ENCODE results near the gene FCF1. TPM values are rescaled to one million over a fixed set of nuclear protein-coding genes. Genes with fewer than 3 reads are reported as not detected.

Gene FCF1
- total and polyA plus RNA-seq, 4 donors = 7.6 to 41.2 (median 38.6) TPM

DNA sequence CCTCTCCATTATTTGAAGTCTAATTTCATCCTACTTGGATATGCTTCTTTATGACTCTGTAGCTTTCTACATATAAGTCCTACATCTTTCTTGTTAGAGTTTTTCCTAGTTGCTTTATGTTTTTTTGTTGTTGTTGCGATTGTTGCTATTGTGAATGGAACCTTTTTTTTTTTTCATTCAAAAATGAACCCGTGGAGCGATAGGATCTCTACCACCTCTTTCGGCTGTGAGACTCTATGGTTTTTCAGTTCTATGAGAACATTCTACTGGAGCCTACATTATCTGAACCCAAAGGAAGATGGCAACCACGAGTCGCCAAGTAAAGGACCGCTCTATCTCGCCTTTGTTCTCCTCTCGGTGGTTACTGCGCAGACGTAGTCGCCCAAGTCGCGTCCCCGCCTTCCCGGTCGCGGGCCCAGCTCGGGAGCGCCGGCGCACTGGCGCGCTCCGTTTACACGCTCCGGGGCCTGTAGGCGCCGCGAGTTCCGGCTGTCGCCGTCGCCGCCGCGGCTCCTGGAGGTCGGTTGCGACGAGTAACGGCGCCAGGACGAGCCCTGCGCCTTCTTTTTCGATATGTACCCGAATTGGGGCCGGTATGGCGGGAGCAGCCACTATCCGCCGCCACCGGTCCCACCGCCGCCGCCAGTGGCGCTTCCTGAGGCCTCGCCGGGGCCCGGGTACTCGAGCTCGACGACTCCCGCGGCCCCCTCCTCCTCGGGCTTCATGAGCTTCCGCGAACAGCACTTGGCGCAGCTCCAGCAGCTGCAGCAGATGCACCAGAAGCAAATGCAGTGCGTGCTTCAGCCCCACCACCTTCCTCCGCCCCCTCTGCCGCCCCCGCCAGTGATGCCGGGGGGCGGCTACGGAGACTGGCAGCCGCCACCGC is 50.2 kb downstream of the FCF1 start, which contains the start of gene YLPM1:
YLPM1 (plus strand) TSS at position 400 of the 886 bp plus-strand sequence; CDS start at position 574, 174 bp downstream.
- peak; percentile 60 for TF ChIP-seq CTCF (IDR thresholded peaks at IDR 0.05; ENCODE audit: control extremely low read depth, extremely low read depth)
- peak; percentile 96 to 99 (median 98) for DNase-seq
- Histone ChIP-seq H3K9me3 (ENCODE audit: control insufficient read depth in 4 of 4, insufficient read depth in 3 of 4, low read length in 3 of 4) (no peaks in the 10 kb centered on the region), H3K27ac (ENCODE audit: low read depth in 1 of 2, low read length in 1 of 2) (peak within 1 kb of the TSS; percentile 97 to 99), H3K36me3 (ENCODE audit: control insufficient read depth in 4 of 4, insufficient read depth in 4 of 4, low read length in 4 of 4) (peaks cover 0 to 4% (median 2%) of the 10 kb centered on the region in 4 donors), H3K4me1 (ENCODE audit: control insufficient read depth in 5 of 5, insufficient read depth in 5 of 5, low read length in 5 of 5) (peaks cover 0 to 26% (median 3%) of the 10 kb centered on the region in 5 donors), H3K9ac (ENCODE audit: insufficient read depth in 1 of 2, low read length in 2 of 2) (peak within 1 kb of the TSS; percentile 76 to 84), H3K27me3 (ENCODE audit: control insufficient read depth in 3 of 3, insufficient read depth in 3 of 3, low read length in 2 of 3) (no peaks in the 10 kb centered on the region), H3K4me3 (peak within 1 kb of the TSS; percentile 97)
- ATAC-seq (ENCODE audit: insufficient read depth, low FRiP score) = peak; percentile 99
- WGBS, 2 donors = 0% methylated on average over 71 to 76 of the region's 76 CpGs

GRCh38 chr14:74763803-74764531 is 51.0 kb downstream of the FCF1 start:
- H3K4me3 ChIP-seq = peak overlapping the region; percentile 97
- no peaks in the 10 kb centered on the region for H3K9me3 ChIP-seq (ENCODE audit: control insufficient read depth in 4 of 4, insufficient read depth in 3 of 4, low read length in 3 of 4)
- H3K4me1 ChIP-seq (ENCODE audit: control insufficient read depth in 5 of 5, insufficient read depth in 5 of 5, low read length in 5 of 5) = peaks cover 0 to 26% (median 3%) of the 10 kb centered on the region in 5 donors
- peak overlapping the region; percentile 76 to 84 for H3K9ac ChIP-seq (ENCODE audit: insufficient read depth in 1 of 2, low read length in 2 of 2)
- H3K27ac ChIP-seq (ENCODE audit: low read depth in 1 of 2, low read length in 1 of 2) = peak overlapping the region; percentile 97 to 99
- H3K36me3 ChIP-seq (ENCODE audit: control insufficient read depth in 4 of 4, insufficient read depth in 4 of 4, low read length in 4 of 4) = peaks cover 0 to 4% (median 2%) of the 10 kb centered on the region in 4 donors
- DNase-seq (peak; percentile 19 to 40 (median 20)), ATAC-seq (ENCODE audit: insufficient read depth, low FRiP score) (no peak)
- WGBS, 2 donors = 3% methylated on average over 17 to 19 of the region's 19 CpGs
- no peak for TF ChIP-seq CTCF (IDR thresholded peaks at IDR 0.05; ENCODE audit: control extremely low read depth, extremely low read depth)
- H3K27me3 ChIP-seq (ENCODE audit: control insufficient read depth in 3 of 3, insufficient read depth in 3 of 3, low read length in 2 of 3) = no peaks in the 10 kb centered on the region

GRCh38 chr14:74765721-74766120 is 52.8 kb downstream of the FCF1 start:
- no peak overlapping the region for H3K4me3 ChIP-seq

More at GRCh38 chr14:74765721-74766120, 52.8 kb downstream of the FCF1 start:
- peak overlapping the region; percentile 76 to 77 for H3K9ac ChIP-seq (ENCODE audit: insufficient read depth in 1 of 2, low read length in 2 of 2)
- DNase-seq (no peak), ATAC-seq (ENCODE audit: insufficient read depth, low FRiP score) (no peak)
- no peak overlapping the region for H3K27ac ChIP-seq (ENCODE audit: low read depth in 1 of 2, low read length in 1 of 2)
- H3K36me3 ChIP-seq (ENCODE audit: control insufficient read depth in 4 of 4, insufficient read depth in 4 of 4, low read length in 4 of 4) = peaks cover 0 to 4% (median 2%) of the 10 kb centered on the region in 4 donors
- no peaks in the 10 kb centered on the region for H3K9me3 ChIP-seq (ENCODE audit: control insufficient read depth in 4 of 4, insufficient read depth in 3 of 4, low read length in 3 of 4)
- H3K27me3 ChIP-seq (ENCODE audit: control insufficient read depth in 3 of 3, insufficient read depth in 3 of 3, low read length in 2 of 3) = no peaks in the 10 kb centered on the region
- no peak for TF ChIP-seq CTCF (IDR thresholded peaks at IDR 0.05; ENCODE audit: control extremely low read depth, extremely low read depth)
- peaks cover 0 to 26% (median 3%) of the 10 kb centered on the region in 5 donors for H3K4me1 ChIP-seq (ENCODE audit: control insufficient read depth in 5 of 5, insufficient read depth in 5 of 5, low read length in 5 of 5)
